Activated CD4-positive, alpha-beta T cell treated with anti-CD3 and anti-CD28 coated beads, Interleukin-2, Interleukin-4, amounts not matched to agents 100 ng/mL and 50 ng/mL, durations not matched to agents 16 hours and 8 hours (primary cell): ENCODE results near the gene GPT2.
"Not testable (repeated sequence)": the region's sequence is repeated elsewhere in the genome, so short reads cannot be mapped to it uniquely, and the experiment has no call there.

ENCODE experiments used
- DNase-seq: peaks from one replicate; pipeline ENCODE4 v3.0.0-alpha.2; 2020; ENCODE audit warnings: low spot score

The GPT2 gene

GRCh38 chr16:46920402-46921068 lies 36.4 kb downstream of the GPT2 start:
- DNase-seq, result no peak

DNA sequence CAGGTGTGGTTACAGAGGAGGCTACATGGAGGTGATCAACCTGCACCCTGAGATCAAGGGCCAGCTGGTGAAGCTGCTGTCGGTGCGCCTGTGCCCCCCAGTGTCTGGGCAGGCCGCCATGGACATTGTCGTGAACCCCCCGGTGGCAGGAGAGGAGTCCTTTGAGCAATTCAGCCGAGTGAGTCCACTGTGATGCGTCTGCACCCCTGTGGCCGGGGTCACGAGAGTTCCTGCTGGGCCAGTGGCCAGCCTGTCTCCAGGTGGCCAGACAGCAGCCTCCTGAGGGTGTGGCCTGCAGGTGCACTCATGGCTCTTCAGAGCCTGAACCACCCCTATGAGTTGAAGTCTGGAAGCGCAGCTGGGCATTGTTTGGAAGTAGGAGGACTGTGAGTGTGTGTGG lies 38.1 kb downstream of the GPT2 start:
- no peak for DNase-seq

GRCh38 chr16:46923513-46924295 lies 39.5 kb downstream of the GPT2 start:
- no peak for DNase-seq

- DNase-seq, result no peak
These were observed 40.2 kb downstream of the GPT2 start for GRCh38 chr16:46924402-46924801.

DNA sequence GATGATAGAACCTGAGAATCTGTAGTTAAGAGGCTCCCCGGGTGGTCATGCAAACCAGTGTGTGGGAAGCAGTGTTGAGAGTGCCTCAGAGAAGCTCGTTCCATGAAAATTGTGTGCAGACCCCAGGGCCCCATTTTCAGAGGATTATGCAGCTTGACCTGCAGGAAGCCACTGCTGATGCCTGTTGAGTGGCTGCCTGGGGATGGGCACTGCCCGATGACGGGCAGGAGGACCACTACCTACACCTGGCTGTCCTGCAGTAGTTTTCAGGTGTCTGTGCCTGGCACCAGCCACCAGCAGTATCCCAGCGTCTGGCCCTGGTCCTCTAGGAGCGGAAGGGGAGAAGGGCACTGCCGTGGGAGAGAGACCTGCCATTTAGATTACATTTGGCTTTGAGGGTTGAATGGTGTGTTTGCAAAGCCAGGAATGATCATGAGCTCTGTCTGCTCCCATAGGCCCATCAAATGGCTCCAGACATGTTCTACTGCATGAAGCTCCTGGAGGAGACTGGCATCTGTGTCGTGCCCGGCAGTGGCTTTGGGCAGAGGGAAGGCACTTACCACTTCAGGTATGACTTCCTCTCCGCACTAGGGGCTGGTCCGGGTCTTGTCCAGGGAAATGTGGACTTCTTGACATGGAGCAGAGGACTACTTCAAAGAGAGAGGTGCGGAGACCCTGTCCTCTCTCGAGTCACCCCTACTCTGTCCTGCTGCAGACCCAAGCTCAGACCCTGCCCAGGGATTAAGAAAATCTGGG lies 42.5 kb downstream of the GPT2 start:
- no peak for DNase-seq

DNA sequence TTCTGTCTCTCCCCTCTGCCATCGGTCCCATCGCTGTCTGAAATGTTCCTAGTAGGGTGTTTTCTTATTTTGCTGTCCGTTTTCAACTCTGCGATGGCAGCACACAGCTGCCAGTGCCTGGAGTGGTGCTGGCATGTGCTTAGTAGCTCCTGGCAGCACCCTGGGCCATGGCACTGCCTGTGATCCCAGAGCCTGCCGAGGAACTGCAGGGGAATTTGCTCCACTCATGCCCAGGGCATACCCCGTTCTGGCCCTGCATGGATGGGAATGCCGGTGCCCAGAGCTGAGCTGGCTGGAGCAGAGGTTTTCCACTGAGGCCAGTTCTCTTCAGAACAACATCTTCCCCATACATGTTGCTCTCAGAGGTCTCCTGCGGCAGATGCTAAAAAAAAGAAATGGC lies 43.1 kb downstream of the GPT2 start:
- DNase-seq, result no peak

- no peak for DNase-seq
These were observed 44.6 kb downstream of the GPT2 start for GRCh38 chr16:46928811-46929210.

DNA sequence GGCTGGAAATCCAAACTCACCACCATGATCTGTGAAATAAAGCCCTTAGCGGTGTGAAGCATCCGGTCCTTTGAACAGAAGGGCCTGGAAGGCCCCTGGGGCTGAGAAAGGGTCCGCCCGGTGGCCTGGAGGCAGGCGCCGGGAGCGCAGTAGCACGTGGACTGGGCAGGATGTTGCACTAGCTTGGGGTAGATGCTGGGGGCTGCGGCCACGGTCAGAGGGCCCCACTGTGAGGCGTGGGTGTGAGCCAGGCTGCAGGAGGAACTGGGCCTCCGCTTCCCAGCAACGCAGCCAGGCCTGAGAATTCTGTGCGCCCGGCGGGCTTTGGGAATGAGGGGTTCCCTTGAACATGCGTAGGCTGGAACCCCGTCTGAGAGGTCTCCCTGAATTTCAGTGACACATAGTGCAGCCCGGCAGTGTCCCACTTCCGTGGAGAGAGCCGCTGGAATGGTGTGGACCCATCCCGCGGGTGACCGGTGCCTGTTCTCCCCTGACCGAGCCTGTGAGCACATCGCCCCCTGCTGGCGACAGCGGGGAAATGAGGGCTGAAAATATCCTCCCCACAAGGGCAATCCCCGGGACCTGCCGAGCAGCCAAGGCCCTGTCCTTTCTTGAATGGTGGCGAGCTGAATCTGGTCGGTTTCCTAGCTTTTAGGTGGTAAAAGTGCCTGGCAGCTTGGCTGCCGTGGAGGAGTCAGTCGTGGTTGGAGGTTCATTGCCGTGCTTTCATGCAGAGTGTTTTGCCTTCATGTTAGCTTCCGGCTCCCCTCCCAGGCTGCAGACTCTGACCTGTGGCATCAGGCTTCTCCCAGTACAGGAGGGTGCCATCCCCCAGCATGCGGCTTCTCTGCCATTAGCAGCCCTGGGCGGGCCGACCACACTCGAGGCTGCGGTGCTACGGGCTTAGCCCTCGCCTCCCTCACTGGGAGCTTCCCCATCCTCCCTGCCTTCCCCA lies 45.5 kb downstream of the GPT2 start:
- DNase-seq, result peak; percentile 79

DNA sequence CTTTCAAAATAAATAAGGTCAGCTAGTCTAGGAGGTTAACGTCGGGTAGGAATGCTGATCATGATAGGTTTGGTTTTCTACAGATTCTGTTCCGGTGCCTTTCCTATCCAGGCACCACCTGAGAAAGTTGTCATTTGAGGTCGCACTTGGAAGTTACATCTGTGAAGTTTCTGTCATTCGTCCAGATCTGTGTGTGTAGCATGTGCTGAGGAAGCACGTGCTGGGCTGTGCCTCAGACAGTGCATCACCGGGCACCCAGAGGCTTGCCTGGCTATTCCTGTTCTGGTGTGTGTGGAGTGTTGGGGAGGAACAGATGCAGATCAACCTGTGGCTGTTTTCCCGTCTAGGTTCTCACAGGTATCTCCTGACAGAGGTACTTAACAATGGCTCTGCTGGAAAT lies 46.7 kb downstream of the GPT2 start:
- no peak for DNase-seq

DNA sequence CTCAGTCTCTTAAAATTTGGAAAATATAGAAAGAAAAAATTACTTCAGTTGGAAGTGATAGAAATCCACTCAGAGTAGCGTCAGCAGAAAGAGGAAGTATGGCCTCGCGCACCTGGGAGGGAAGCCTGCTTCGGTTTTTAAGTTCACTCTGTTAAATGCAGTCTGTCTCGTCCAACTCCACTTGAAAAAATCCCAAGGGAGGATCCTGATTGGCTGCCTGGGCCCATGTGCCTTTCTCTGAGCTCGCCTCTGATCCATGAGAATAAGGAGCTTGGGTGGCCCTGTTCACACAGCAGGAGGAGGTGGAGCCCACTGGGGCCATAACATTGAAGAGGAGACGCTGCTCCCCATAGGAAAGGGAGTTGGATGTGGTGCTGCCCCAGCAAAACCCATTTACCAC lies 48.6 kb downstream of the GPT2 start:
- no peak for DNase-seq

DNA sequence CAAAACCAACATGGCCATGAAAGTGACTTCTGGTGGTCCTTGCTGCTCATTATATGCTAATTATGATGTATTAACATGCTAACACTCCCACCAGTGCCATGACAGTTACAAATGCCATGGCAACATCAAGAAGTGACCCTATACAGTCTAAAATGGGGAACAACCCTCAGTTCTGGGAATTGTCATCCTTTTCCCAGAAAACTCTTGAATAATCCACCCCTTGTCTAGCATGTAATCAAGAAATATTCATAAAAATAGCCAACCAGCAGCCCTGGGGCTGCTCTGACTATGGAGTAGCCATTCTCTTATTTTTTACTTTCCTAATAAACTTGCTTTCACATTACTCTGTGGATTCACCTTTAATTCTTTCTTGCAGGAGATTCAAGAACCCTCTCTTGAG lies 53.4 kb downstream of the GPT2 start:
- no peak for DNase-seq

GRCh38 chr16:46944713-46945112 lies 60.6 kb downstream of the GPT2 start:
- not testable (repeated sequence) for DNase-seq

GRCh38 chr16:46947900-46948547 lies 63.9 kb downstream of the GPT2 start:
- DNase-seq, result peak; percentile 70

GRCh38 chr16:46948548-46949166 lies 64.5 kb downstream of the GPT2 start:
- no peak for DNase-seq

- DNase-seq, result peak; percentile 83
These were observed 65.2 kb downstream of the GPT2 start for GRCh38 chr16:46949241-46949892.

DNA sequence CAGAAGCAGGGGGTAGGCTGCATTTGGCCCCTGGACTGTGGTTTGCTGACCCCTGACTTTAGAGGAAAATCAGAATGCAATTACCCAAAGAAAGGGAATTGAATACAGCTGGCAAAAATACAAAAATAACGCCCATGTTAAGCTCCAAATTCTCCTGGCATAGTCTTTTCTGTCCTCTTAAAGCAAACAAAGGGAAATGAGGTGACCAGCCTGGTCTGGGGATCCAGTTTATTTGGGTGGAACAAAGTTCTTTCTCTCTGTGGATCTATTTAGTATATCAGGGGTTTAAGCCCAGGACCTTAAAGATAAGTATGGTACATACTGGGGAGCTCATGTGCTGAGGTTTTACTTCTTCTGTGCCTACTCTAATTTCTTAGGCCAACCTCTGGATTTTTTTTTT lies 65.8 kb downstream of the GPT2 start:
- no peak for DNase-seq

- DNase-seq, result no peak
These were observed 70.4 kb downstream of the GPT2 start for GRCh38 chr16:46954562-46954961.

DNA sequence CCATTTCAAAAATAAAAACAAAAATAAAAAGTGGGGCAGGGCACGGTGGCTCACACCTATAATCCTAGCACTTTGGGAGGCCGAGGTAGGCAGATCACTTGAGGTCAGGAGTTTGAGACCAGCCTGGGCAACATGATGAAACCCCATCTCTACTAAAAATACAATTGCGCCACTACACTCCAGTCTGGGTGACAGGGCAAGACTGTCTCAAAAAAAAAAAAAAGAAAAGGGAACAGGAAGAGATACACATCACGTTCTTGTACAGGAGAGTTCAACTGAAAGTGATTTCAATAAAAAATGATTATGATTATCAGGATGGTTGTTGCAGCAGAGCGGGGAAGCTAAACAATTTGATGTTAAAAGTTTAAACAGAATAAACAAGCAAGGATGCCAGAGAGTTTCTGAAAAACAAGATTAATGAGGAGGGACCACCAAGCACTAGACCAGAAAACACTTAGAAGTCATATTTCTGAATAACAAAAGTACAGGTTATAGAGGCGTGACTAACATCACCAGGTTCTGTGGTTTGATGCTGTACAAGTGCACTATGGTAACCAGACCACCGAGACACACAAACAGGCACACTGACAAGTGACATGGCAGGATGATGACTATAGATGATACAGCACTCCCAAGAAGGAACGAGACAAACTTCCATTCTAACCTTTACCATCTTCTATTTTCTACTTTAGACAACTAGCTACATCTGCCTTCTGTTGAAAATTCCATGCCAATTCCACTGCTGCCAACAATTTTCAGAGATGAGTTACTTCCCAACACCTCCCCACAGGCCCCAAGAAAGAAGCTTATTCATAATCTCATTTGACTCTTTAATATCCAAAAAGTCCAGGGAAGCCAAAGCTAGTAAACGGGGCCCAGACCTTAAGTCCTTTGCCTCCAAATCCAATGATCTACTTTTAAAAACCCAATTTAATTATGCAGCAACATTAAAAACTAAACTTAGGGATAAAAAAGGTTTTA lies 77.5 kb downstream of the GPT2 start:
- peak; percentile 62 for DNase-seq

DNA sequence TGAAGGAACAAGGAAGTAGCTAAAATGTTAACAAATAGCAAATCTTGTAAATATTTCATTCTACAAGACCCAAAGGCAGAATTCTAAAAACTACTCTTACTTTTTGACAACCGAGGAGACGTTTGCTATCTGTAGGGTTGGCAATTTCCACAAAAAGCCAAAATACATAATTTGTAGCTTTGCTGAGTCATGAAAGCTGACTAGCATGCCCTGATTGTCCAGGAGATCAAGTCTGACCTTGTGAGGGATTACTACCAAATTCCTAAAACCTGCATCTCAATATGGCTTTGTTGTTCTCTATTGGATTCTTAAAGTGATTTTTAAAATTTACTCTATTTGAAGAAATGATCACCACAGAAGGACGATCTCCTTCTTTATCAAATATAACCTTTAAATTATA lies 78.5 kb downstream of the GPT2 start:
- DNase-seq, result no peak
